ENCODE results near the gene IQCH. TPM values are rescaled to one million over a fixed set of nuclear protein-coding genes. Genes with fewer than 3 reads are reported as not detected.

IQCH gene
- total and polyA plus RNA-seq, 2 donors from 2014 or later: 3.2 to 7.7 TPM

GRCh38 chr15:67240235-67241131 lies 14.1 kb upstream of the IQCH start:
- Histone ChIP-seq H3K9me3 (ENCODE audit: control insufficient read depth in 2 of 3, insufficient read depth in 1 of 3, low read length in 3 of 3) (no peaks in the 10 kb centered on the region), H3K9ac (ENCODE audit: low read length in 3 of 3) (no peak overlapping the region), H3K27me3 (ENCODE audit: control insufficient read depth, insufficient read depth, low read length) (no peaks in the 10 kb centered on the region), H3K27ac (ENCODE audit: low read depth in 2 of 2, low read length in 2 of 2) (no peak overlapping the region), H3K36me3 (ENCODE audit: control insufficient read depth in 2 of 3, insufficient read depth in 3 of 3, low read length in 3 of 3) (peaks cover 0 to 1% (median 0%) of the 10 kb centered on the region in 3 donors), H3K4me1 (ENCODE audit: control insufficient read depth in 2 of 3, insufficient read depth in 2 of 3, low read depth in 1 of 3, low read length in 3 of 3) (no peaks in the 10 kb centered on the region), H3K4me3 (ENCODE audit: low read length in 3 of 3) (no peak overlapping the region)
- peak in 2 of 5 donors; percentile 39 to 50 for DNase-seq
- TF ChIP-seq CTCF (IDR thresholded peaks at IDR 0.05; ENCODE audit: borderline replicate concordance, extremely low read depth, insufficient read depth): peak; percentile 45
- FAIRE-seq: no peak
- intact Hi-C loops (cut with DNase I): no loop called here

GRCh38 chr15:67241132-67241855 lies 13.3 kb upstream of the IQCH start:
- Histone ChIP-seq H3K27ac (ENCODE audit: low read depth in 2 of 2, low read length in 2 of 2) (no peak overlapping the region), H3K4me3 (ENCODE audit: low read length in 3 of 3) (no peak overlapping the region), H3K36me3 (ENCODE audit: control insufficient read depth in 2 of 3, insufficient read depth in 3 of 3, low read length in 3 of 3) (no peaks in the 10 kb centered on the region), H3K9me3 (ENCODE audit: control insufficient read depth in 2 of 3, insufficient read depth in 1 of 3, low read length in 3 of 3) (no peaks in the 10 kb centered on the region), H3K9ac (ENCODE audit: low read length in 3 of 3) (no peak overlapping the region), H3K27me3 (ENCODE audit: control insufficient read depth, insufficient read depth, low read length) (no peaks in the 10 kb centered on the region), H3K4me1 (ENCODE audit: control insufficient read depth in 2 of 3, insufficient read depth in 2 of 3, low read depth in 1 of 3, low read length in 3 of 3) (no peaks in the 10 kb centered on the region)
- FAIRE-seq: no peak
- TF ChIP-seq CTCF (IDR thresholded peaks at IDR 0.05; ENCODE audit: borderline replicate concordance, extremely low read depth, insufficient read depth): no peak
- DNase-seq: no peak
- intact Hi-C loops (cut with DNase I): no loop called here

GRCh38 chr15:67242708-67243111 lies 11.9 kb upstream of the IQCH start:
- H3K4me1 ChIP-seq (ENCODE audit: control insufficient read depth in 2 of 3, insufficient read depth in 2 of 3, low read depth in 1 of 3, low read length in 3 of 3): no peaks in the 10 kb centered on the region
- H3K9ac ChIP-seq (ENCODE audit: low read length in 3 of 3): no peak overlapping the region
- no peaks in the 10 kb centered on the region for H3K36me3 ChIP-seq (ENCODE audit: control insufficient read depth in 2 of 3, insufficient read depth in 3 of 3, low read length in 3 of 3)
- no peaks in the 10 kb centered on the region for H3K9me3 ChIP-seq (ENCODE audit: control insufficient read depth in 2 of 3, insufficient read depth in 1 of 3, low read length in 3 of 3)
- no peak overlapping the region for H3K4me3 ChIP-seq (ENCODE audit: low read length in 3 of 3)
- H3K27ac ChIP-seq (ENCODE audit: low read depth in 2 of 2, low read length in 2 of 2): no peak overlapping the region
- TF ChIP-seq CTCF (IDR thresholded peaks at IDR 0.05; ENCODE audit: borderline replicate concordance, extremely low read depth, insufficient read depth): no peak
- no peaks in the 10 kb centered on the region for H3K27me3 ChIP-seq (ENCODE audit: control insufficient read depth, insufficient read depth, low read length)
- FAIRE-seq: no peak
- intact Hi-C loops (cut with DNase I): no loop called here
- peak in 1 of 5 donors; percentile 23 for DNase-seq
